ENCODE results near the gene OR4Q2. TPM values are rescaled to one million over a fixed set of nuclear protein-coding genes. Genes with fewer than 3 reads are reported as not detected.

The OR4Q2 gene
- total RNA-seq: not detected in 2 replicates

DNA sequence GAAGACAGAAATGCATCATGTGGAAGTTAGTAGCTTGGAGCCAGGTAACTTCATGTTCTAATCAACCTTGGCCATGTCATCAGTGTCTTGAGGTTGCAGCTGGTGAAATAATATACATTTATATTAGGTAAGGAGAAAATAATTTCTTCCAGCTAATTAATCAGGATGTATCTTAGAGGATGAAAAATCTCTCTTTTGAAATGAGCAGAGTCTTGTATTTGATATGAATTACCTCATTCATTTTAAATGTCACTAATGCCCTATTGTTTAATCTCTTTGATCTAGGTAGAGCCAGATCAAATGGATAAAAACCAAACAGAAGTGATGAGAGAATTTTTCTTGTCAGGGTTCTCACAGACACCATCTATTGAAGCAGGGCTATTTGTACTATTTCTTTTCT, at the start of gene OR4Q2:
Gene OR4Q2 (plus strand): TSS at position 301 of the 400 bp plus-strand sequence.

DNA sequence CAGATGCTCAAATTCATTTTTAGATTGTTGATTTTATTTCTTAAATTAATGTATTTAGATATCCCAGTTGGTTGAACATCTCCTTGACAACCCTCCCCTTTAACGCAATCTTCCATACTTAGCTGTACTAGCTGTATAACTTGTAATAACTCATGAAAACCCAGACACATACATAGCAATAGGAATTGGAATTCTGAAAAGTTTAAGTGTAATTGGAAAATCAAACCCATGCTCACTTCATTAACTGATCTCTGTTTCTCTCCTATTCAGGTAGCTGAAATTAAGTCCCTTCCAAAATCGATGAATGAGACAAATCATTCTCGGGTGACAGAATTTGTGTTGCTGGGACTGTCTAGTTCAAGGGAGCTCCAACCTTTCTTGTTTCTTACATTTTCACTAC, 26.7 kb upstream of the OR4Q2 start, which contains the start of gene OR4K15:
Gene OR4K15 (plus strand): TSS at position 301 of the 400 bp plus-strand sequence. CDS start 0 bp downstream, at position 301.

DNA sequence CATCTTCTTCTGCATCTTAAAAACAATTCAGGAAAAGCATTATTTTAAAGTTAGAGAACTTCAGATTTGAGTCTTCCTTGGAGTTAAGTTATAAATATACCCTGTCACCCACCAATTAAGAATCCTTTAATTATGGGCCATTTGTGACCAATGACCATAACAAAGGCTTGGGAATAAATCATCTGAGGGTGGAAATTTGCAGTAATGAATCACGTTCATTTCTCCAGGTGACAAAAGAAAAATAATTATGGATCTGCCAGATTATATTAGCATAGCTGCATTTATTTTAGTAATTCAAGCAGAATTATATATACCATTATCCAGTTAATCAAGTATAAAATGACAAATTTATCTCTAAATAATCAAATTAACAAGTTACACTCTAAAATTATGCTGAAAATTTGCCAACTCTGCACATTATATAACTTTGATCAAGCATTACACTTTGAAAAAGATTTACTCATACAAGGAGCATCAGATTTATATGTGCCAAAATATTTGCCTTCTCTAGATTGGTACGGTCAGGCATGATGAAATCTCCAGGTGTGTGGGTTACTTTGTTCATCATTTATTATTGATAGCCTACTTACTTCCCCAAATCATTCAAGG, 17.4 kb downstream of the OR4Q2 start, which contains the start of gene OR4K14:
Gene OR4K14 (minus strand): TSS at position 51 of the 609 bp plus-strand sequence. CDS start 4,114 bp downstream, outside the sequence.

DNA sequence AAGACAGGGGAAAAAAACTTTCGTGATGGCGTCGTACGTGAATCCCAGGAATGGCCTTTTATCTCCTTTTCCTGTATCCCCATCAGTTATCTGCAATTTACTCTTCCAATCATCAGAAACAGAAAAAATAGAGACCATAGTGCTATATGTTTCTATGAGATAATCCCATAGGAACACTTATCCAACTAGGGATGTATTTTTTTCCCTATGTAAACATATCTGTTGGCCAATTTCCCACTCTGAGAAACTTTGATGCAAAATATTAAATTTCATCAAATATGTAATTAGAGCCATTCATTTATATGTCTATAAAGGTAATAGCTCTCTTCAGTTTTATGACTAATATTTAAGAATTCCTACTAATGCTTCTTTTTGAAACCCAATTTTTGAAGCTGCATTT, 34.0 kb downstream of the OR4Q2 start, which contains the start of gene OR4K13:
Gene OR4K13 (minus strand): TSS at position 101 of the 400 bp plus-strand sequence. CDS start 1,280 bp downstream, outside the sequence.

Other genes starting within 250 kb of the OR4Q2 start
- not detected in 2 replicates for gene OR4M1, start 228.7 kb upstream of the OR4Q2 start, total RNA-seq
- gene OR4N2, start 198.4 kb upstream of the OR4Q2 start, total RNA-seq: not detected in 2 replicates
- not detected in 2 replicates for gene OR4K2, start 127.0 kb upstream of the OR4Q2 start, total RNA-seq
- gene OR4K5, start 81.6 kb upstream of the OR4Q2 start, total RNA-seq: not detected in 2 replicates
- not detected in 2 replicates for gene OR4K1, start 71.2 kb upstream of the OR4Q2 start, total RNA-seq
- not detected in 2 replicates for gene OR4K15, start 26.6 kb upstream of the OR4Q2 start, total RNA-seq
- not detected in 2 replicates for gene OR4K14, start 17.1 kb downstream of the OR4Q2 start, total RNA-seq
- gene OR4K13, start 33.9 kb downstream of the OR4Q2 start, total RNA-seq: not detected in 2 replicates
- not detected in 2 replicates for gene OR4L1, start 57.9 kb downstream of the OR4Q2 start, total RNA-seq
- gene OR4K17, start 108.6 kb downstream of the OR4Q2 start, total RNA-seq: not detected in 2 replicates
- gene OR4N5, start 136.7 kb downstream of the OR4Q2 start, total RNA-seq: not detected in 2 replicates
- not detected in 2 replicates for gene OR11G2, start 188.7 kb downstream of the OR4Q2 start, total RNA-seq
- not detected in 2 replicates for gene OR11H6, start 221.5 kb downstream of the OR4Q2 start, total RNA-seq
- gene OR11H7, start 226.8 kb downstream of the OR4Q2 start, total RNA-seq: not detected in 2 replicates
- not detected in 2 replicates for gene OR11H4, start 237.1 kb downstream of the OR4Q2 start, total RNA-seq

All from pericardium fibroblast (primary cell).